Activated B cell treated with CpG ODN at 0.5 μM for 24 hours (primary cell): ENCODE measurements around the gene DESI1. TPM values are rescaled to one million over a fixed set of nuclear protein-coding genes. Genes with fewer than 3 reads are reported as not detected.

Experiments used
- ATAC-seq: fragments of 200-7000 bp; cut with Tn5 transposase; one replicate; pipeline ENCODE4 v1.10.0; 2021; ENCODE audit warnings: low read depth, mild to moderate bottlenecking, moderate library complexity
- CTCF ChIA-PET: fragments of 350-600 bp; sonication (Branson Sonifier 250); formaldehyde crosslinking; loops from one replicate; lab custom pipeline; 2021; ENCODE audit warnings: antibody characterized with exemption; lab: Charles Lee
- POLR2A ChIA-PET: fragments of 350-600 bp; sonication (Branson Sonifier 250); formaldehyde crosslinking; loops from one replicate; lab custom pipeline; 2021; ENCODE audit warnings: antibody characterized with exemption; lab: Charles Lee
- DNase-seq: peaks from one replicate; pipeline ENCODE4 v3.0.0; 2022
- H3K27ac Mint-ChIP-seq: one replicate; pipeline ENCODE4 v1.8.0; 2020; ENCODE audit warnings: mixed read lengths
- H3K27me3 Mint-ChIP-seq: one replicate; pipeline ENCODE4 v1.8.0; 2021; ENCODE audit warnings: mixed read lengths
- H3K36me3 Mint-ChIP-seq: one replicate; pipeline ENCODE4 v1.8.0; 2021; ENCODE audit warnings: low read depth, mixed read lengths
- H3K4me1 Mint-ChIP-seq: one replicate; pipeline ENCODE4 v1.8.0; 2021; ENCODE audit warnings: mixed read lengths
- H3K4me3 Mint-ChIP-seq: one replicate; pipeline ENCODE4 v1.8.0; 2020; ENCODE audit warnings: mild to moderate bottlenecking, mixed read lengths
- H3K9me3 Mint-ChIP-seq: one replicate; pipeline ENCODE4 v1.8.0; 2020; ENCODE audit warnings: mixed read lengths
- intact Hi-C: fragments of 100-400 bp; cut with micrococcal nuclease; formaldehyde crosslinking; loops from one replicate; pipeline ENCODE4 v1.15.1; 2024
- total RNA-seq: library from RNA; stranded (reverse); gene quantifications from 2 replicates; pipeline ENCODE4 v1.2.3, GENCODE V29; 2022
- TF ChIP-seq, protein P1 (sequence below): fragments of 200-600 bp; IDR thresholded peaks from one replicate; pipeline ENCODE4 v1.8.0; 2022; ENCODE audit warnings: antibody characterized with exemption, mild to moderate bottlenecking

Gene DESI1
- total RNA-seq, 1 donor from 2014 or later, result 49.5 TPM

DNA sequence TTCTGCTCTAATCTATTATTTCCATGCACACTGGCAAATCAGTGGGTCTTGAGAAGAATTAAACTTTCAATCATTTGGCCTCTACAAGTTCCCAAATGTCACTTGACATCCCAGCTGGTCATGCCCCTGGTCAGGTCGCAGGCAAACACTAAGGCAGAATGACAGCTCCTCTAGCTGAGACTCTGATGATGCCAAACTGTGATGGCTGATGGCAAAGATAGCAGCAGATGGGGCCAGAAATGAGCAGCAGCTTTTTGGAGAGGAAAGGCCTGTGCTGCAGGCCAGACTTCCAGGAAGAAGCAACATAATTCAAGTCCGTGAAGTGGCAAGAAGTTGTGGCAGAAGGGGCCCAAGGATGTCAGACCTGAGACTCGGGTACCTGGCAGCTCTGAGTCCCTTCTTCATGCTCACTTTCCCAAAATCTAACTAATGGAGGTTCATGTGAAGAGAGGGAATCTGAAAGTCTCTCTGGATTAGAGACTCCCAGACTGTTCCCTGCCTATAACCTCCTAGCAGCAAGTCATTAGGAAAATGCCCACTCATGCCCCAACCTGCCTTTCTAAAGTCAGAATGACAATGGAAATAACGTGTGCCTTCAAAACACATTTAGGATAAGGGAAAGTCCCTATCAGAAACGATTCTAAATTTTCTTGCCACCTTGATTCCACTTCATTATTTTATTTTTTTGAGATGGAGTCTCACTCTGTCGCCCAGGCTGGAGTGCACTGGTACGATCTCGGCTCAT is 21.8 kb downstream of the DESI1 start:
- ChIA-PET POLR2A (interaction anchor here (3.0 kb wide), 1 partner anchor 22 kb away, joined by 6 read pairs; the partner anchor contains the start of genes DESI1 and XRCC6), CTCF (interaction anchor here (1.9 kb wide), 1 partner anchor 196 kb away, joined by 7 read pairs; no protein-coding TSS in a partner anchor)
- DNase-seq, result no peak
- Mint-ChIP-seq H3K4me3 (no peak overlapping the region), H3K4me1 (peaks cover 4% of the 10 kb centered on the region), H3K27me3 (no peaks in the 10 kb centered on the region), H3K27ac (no peak overlapping the region), H3K36me3 (peaks cover 50% of the 10 kb centered on the region), H3K9me3 (no peaks in the 10 kb centered on the region)
- no peak for ATAC-seq
- intact Hi-C loops, result loop anchor here (5.0 kb wide), 1 partner anchor 197 kb away; no protein-coding TSS in a partner anchor
- TF ChIP-seq, protein P1, sequence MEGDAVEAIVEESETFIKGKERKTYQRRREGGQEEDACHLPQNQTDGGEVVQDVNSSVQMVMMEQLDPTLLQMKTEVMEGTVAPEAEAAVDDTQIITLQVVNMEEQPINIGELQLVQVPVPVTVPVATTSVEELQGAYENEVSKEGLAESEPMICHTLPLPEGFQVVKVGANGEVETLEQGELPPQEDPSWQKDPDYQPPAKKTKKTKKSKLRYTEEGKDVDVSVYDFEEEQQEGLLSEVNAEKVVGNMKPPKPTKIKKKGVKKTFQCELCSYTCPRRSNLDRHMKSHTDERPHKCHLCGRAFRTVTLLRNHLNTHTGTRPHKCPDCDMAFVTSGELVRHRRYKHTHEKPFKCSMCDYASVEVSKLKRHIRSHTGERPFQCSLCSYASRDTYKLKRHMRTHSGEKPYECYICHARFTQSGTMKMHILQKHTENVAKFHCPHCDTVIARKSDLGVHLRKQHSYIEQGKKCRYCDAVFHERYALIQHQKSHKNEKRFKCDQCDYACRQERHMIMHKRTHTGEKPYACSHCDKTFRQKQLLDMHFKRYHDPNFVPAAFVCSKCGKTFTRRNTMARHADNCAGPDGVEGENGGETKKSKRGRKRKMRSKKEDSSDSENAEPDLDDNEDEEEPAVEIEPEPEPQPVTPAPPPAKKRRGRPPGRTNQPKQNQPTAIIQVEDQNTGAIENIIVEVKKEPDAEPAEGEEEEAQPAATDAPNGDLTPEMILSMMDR, result no peak

- CTCF ChIA-PET, result interaction anchor here (1.3 to 1.9 kb wide), 2 partner anchors 21 to 195 kb away, joined by 3 to 7 read pairs; no protein-coding TSS in a partner anchor
- Mint-ChIP-seq H3K4me3 (no peak overlapping the region), H3K27me3 (no peaks in the 10 kb centered on the region), H3K4me1 (no peaks in the 10 kb centered on the region), H3K36me3 (peaks cover 44% of the 10 kb centered on the region), H3K27ac (no peak overlapping the region), H3K9me3 (no peaks in the 10 kb centered on the region)
- TF ChIP-seq, protein P1, result no peak
- DNase-seq (no peak), ATAC-seq (no peak)
- intact Hi-C loops, result loop anchor here (5.0 kb wide), 1 partner anchor 196 kb away; no protein-coding TSS in a partner anchor
- POLR2A ChIA-PET, result no interaction called here
Observed at GRCh38 chr22:41598081-41598480, 22.8 kb downstream of the DESI1 start.

DNA sequence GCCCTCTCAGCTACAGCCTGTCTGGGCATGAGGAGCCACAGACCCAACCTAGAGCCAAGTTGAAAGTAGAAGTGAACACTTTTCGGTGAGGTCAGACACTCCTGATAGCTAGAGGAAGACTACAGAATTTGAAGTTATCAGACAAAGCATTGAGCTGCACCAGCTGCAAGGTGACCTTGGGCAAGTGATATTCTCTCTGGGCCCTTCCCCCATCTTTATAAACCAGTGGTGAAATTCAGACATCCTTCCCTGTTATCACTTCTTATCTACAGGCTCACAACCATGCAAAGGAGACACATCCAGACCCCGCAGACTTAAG is 23.2 kb downstream of the DESI1 start:
- DNase-seq (no peak), ATAC-seq (no peak)
- peaks cover 39% of the 10 kb centered on the region for H3K36me3 Mint-ChIP-seq
- no peak overlapping the region for H3K27ac Mint-ChIP-seq
- TF ChIP-seq, protein P1, result no peak
- ChIA-PET POLR2A (no interaction called here), CTCF (interaction anchor here (1.0 to 1.9 kb wide), 3 partner anchors 21 to 194 kb away, joined by 3 to 7 read pairs (median 3); no protein-coding TSS in a partner anchor)
- no peaks in the 10 kb centered on the region for H3K27me3 Mint-ChIP-seq
- no peak overlapping the region for H3K4me3 Mint-ChIP-seq
- H3K4me1 Mint-ChIP-seq, result no peaks in the 10 kb centered on the region
- intact Hi-C loops, result loop anchor here (2.0 to 5.0 kb wide), 2 partner anchors 65 to 195 kb away; no protein-coding TSS in a partner anchor
- no peaks in the 10 kb centered on the region for H3K9me3 Mint-ChIP-seq

DNA sequence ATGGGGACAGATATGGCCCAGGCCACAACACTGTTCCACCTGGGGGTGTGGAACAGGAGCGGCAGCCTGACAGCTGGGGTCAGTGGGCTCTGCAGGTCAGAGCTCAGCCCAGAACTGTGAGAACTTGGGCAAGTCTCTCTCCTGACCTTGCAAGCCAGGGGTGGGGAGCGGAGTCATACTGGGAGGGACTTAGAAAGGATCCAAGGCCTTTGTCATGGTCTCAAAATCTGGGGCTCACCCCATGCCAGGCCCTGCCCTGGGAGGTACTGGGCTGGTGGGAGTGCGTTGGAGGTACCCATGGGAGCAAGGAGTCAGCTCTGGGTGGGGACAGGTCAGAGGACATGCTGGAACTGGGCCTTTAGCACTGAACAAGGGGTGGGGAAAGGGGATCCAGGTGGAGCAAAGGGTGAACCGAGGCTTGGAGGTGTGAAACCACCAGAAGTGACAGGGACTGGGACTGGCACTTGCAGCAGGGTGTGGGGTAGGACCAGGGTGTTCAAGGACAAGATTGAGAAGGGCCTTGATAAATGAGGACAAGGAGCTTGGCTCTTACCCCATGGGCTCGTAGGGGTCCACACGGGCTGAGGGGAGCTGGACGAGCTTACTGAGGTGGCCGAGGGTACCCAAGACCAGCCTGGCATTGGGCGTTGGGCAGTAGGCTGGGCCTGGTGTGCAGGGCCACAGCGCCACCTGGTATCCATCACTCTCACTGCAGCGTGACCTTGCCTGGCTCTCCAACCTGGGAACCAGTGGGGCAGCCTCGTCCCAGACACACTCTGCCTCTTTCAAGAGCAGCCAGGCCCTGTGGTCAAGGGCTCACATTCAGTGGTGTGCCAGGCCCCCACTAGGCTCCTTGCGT is 23.8 kb downstream of the DESI1 start:
- ChIA-PET POLR2A (no interaction called here), CTCF (interaction anchor here (0.8 to 1.9 kb wide), 4 partner anchors 20 to 194 kb away, joined by 3 to 7 read pairs (median 3); no protein-coding TSS in a partner anchor)
- no peak overlapping the region for H3K4me3 Mint-ChIP-seq
- ATAC-seq (peak; percentile 67), DNase-seq (no peak)
- H3K4me1 Mint-ChIP-seq, result no peaks in the 10 kb centered on the region
- H3K36me3 Mint-ChIP-seq, result peaks cover 33% of the 10 kb centered on the region
- intact Hi-C loops, result loop anchor here (2.0 to 5.0 kb wide), 2 partner anchors 64 to 195 kb away; no protein-coding TSS in a partner anchor
- H3K27me3 Mint-ChIP-seq, result no peaks in the 10 kb centered on the region
- H3K27ac Mint-ChIP-seq, result no peak overlapping the region
- H3K9me3 Mint-ChIP-seq, result no peaks in the 10 kb centered on the region
- TF ChIP-seq, protein P1, result no peak
